HEK293 (cell line): ENCODE measurements around the gene KCNIP4.

Source experiments
- ATF2 ChIP-seq: fragments of 450-650 bp; formaldehyde crosslinking; IDR thresholded peaks from 2 replicates; pipeline ENCODE4 v1.5.1; 2016; ENCODE audit warnings: missing biosample characterization, missing genetic modification characterization, low read depth
- BCL11A ChIP-seq: fragments of 450-650 bp; formaldehyde crosslinking; IDR thresholded peaks from 2 replicates; pipeline ENCODE4 v1.5.1; 2016; ENCODE audit warnings: low read depth, missing biosample characterization, missing genetic modification characterization
- BCL11B ChIP-seq: fragments of 450-650 bp; formaldehyde crosslinking; IDR thresholded peaks from 2 replicates; pipeline ENCODE4 v1.5.1; 2016; ENCODE audit warnings: low read depth, missing biosample characterization, missing genetic modification characterization
- PATZ1 ChIP-seq: fragments of 450-650 bp; formaldehyde crosslinking; IDR thresholded peaks from 2 replicates; pipeline ENCODE4 v1.5.1; 2016; ENCODE audit warnings: missing biosample characterization, missing genetic modification characterization
- TCF7L2 ChIP-seq: IDR thresholded peaks from 2 replicates; pipeline ENCODE4 v1.6.1; 2011; ENCODE audit warnings: low read depth, mild to moderate bottlenecking, inconsistent platforms, low read length, moderate library complexity, borderline replicate concordance
- ZNF133 ChIP-seq: fragments of 450-650 bp; formaldehyde crosslinking; IDR thresholded peaks from 2 replicates; pipeline ENCODE4 v1.5.1; 2016; ENCODE audit warnings: missing biosample characterization, missing genetic modification characterization
- ZNF19 ChIP-seq: fragments of 450-650 bp; formaldehyde crosslinking; IDR thresholded peaks from 2 replicates; pipeline ENCODE4; 2016; ENCODE audit warnings: missing biosample characterization, missing genetic modification characterization, low read depth
- ZNF274 ChIP-seq, 2 experiments: fragments of 200-500 bp in 1 of 2; fragments of 450-650 bp in 1 of 2; sonication (Bioruptor generic) in 1 of 2; formaldehyde crosslinking in 1 of 2; IDR thresholded peaks; 2 replicates each; pipeline versions ENCODE4 v1.5.1 to v1.6.1; 2014 to 2016; ENCODE audit warnings: borderline replicate concordance in 1 of 2, inconsistent platforms in 1 of 2, low read length in 1 of 2, missing biosample characterization in 1 of 2, missing genetic modification characterization in 1 of 2
- TF ChIP-seq, protein P1 (sequence below): fragments of 450-650 bp; formaldehyde crosslinking; IDR thresholded peaks from 2 replicates; pipeline ENCODE4 v1.5.1; 2016; ENCODE audit warnings: missing biosample characterization, missing genetic modification characterization

DNA sequence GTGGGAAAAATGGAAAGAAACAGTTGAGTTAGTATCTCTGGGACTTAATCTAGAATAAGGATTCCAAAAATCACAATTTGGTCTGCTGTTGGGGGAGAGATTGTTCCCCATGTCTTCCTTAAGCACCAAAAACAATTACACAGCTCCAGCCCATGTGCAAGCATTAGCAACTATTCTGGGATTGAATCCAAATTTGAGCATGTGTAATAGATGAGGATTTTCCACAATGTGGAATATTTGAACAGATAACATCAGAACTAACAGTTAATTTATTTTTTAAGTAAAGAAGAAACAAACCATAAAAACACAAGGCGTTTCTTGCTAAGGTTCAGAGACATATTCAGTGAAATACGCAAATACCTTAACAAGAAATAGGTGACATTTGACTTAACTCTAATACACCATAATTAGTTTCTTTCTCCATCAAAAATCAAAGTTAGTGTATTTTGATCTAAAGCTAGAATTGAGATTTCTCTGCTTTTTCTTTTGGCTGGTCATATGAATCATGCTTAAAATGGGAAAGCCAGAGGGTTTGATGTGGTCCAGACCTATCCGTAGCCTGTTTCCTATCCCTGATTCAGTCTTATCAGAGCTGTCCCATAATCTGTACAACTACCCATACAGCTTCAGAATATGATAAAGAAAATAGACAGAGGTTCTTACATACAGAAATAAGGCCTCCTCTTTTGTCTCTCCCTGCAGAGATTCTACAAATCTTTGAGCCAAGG is 834.9 kb downstream of the KCNIP4 start:
- TF ChIP-seq, protein P1, sequence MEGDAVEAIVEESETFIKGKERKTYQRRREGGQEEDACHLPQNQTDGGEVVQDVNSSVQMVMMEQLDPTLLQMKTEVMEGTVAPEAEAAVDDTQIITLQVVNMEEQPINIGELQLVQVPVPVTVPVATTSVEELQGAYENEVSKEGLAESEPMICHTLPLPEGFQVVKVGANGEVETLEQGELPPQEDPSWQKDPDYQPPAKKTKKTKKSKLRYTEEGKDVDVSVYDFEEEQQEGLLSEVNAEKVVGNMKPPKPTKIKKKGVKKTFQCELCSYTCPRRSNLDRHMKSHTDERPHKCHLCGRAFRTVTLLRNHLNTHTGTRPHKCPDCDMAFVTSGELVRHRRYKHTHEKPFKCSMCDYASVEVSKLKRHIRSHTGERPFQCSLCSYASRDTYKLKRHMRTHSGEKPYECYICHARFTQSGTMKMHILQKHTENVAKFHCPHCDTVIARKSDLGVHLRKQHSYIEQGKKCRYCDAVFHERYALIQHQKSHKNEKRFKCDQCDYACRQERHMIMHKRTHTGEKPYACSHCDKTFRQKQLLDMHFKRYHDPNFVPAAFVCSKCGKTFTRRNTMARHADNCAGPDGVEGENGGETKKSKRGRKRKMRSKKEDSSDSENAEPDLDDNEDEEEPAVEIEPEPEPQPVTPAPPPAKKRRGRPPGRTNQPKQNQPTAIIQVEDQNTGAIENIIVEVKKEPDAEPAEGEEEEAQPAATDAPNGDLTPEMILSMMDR (tag by site-specific recombination): no peak
- TF ChIP-seq BCL11B (no peak), PATZ1 (tag by site-specific recombination) (no peak), ATF2 (tag by site-specific recombination) (no peak), BCL11A (tag by site-specific recombination) (no peak), ZNF274 (IDR thresholded peaks at IDR 0.05; ENCODE audit: low read length) (no peak), ZNF274 (tag by site-specific recombination; IDR thresholded peaks at IDR 0.05; ENCODE audit: borderline replicate concordance) (no peak), TCF7L2 (no peak), ZNF133 (tag by site-specific recombination) (no peak), ZNF19 (tag by site-specific recombination) (no peak)
